ENCODE data around the gene SLC34A3.

GRCh38 chr9:137266162-137266527 is 35.4 kb downstream of the SLC34A3 start:
- TF ChIP-seq, protein P1, sequence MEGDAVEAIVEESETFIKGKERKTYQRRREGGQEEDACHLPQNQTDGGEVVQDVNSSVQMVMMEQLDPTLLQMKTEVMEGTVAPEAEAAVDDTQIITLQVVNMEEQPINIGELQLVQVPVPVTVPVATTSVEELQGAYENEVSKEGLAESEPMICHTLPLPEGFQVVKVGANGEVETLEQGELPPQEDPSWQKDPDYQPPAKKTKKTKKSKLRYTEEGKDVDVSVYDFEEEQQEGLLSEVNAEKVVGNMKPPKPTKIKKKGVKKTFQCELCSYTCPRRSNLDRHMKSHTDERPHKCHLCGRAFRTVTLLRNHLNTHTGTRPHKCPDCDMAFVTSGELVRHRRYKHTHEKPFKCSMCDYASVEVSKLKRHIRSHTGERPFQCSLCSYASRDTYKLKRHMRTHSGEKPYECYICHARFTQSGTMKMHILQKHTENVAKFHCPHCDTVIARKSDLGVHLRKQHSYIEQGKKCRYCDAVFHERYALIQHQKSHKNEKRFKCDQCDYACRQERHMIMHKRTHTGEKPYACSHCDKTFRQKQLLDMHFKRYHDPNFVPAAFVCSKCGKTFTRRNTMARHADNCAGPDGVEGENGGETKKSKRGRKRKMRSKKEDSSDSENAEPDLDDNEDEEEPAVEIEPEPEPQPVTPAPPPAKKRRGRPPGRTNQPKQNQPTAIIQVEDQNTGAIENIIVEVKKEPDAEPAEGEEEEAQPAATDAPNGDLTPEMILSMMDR (IDR thresholded peaks at IDR 0.05): no peak
- TF ChIP-seq POLR2A (IDR thresholded peaks at IDR 0.05): no peak

Data from thyroid gland (tissue), 4 donors.